Measurements from ENCODE around the gene MYCN.
"Not testable (repeated sequence)": the region's sequence is repeated elsewhere in the genome, so short reads cannot be mapped to it uniquely, and the experiment has no call there.

Gene MYCN

GRCh38 chr2:15942711-15943345 lies 2.5 kb downstream of the MYCN start:
- peak overlapping the region; percentile 88 for H3K4me3 ChIP-seq (ENCODE audit: low read depth, low read length)

DNA sequence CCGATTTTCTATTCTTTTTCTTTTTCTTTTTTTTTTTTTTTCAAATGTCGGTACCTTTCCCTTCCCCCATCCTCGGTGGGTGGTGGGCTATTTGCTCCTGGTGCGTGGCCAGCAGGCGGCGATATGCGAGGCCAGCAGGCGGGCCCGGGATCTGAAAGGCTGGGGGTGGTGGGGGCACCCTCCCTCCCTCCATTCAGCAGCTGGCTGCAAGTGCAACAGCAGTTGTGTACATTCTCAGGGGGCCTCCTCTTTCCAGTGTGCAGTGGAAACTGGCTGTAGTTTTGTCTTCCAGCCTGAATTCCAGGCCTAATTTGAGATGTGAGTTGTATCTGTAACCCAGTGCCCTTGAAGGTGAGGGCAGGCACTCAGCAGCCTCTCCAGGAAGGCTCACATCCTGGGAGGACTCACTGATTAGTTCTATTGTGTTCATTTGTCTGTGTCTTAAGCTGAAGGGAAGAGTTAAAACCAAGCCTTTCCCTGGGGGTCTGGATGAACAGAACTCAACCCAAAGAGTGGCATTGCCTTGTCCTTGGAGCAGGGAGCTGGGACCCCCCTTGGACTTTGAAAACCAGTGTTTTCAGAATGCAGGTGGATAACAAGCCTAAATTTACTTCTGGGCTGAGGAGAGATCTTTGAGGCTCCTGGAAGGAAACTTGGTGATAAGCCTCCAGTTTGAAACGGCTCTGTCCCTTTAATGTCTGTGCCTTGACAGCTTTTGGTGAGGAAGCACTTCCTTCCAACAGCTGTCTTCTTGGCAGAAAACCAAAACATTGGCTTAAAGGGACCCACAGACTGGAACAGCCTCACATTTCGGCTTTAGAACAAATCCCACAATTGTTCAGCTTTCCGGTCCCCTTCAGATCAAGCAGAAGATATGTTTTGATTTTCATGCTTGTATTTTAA lies 3.3 kb downstream of the MYCN start:
- H3K4me3 ChIP-seq (ENCODE audit: low read depth, low read length), result peak overlapping the region; percentile 88

DNA sequence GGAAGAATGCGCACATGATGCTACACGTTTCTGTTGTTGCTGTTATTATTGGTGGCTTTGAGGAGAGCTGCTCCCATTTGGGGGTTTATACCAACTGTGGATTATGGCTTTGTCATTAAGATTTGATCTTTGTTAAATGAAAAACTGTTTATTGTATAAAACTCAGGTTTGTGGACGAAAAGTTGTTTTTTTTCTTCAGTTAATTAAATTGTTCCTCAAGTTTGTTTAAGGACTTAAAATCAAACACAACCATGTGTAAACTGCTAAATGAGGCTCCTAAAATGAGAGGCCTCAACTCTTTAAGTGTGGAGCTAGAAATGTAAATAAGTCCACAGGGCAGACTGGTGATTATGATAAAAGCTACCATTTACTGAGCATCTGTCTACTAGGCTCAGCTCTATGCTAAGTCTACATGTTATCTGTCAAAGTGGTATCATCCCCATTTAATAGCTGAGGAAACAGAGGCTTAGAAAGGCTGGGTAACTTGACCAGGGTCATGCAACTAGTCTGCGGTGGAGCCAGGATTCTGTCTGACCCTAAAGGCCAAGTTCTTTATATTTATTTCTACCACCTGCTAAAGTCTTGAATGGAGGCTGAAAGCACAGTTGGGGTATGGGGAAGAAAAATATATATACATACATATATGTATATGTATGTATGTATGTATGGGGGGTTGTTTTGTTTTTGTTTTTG lies 4.1 kb downstream of the MYCN start:
- peak overlapping the region; percentile 88 for H3K4me3 ChIP-seq (ENCODE audit: low read depth, low read length)

- no peak overlapping the region for H3K4me3 ChIP-seq (ENCODE audit: low read depth, low read length)
Observed at GRCh38 chr2:15945909-15946705, 5.8 kb downstream of the MYCN start.

DNA sequence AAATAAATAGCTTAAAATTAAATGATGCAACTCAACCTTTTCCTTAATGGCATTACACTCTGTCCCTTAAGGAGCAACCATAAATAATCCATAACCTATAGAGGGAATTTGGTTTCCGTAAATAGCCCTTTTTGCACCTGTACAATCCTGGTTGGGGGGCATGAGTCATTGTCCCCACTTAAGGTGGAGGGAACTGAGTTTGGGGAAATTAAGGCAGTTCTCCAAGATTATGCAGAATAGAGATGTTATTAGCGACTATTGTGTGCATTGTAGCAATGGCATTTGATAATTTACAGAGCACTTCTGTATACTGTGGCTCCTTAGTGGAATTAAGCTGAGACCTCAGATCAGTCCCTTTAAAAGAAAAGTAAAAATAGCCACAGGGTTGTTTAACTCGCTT lies 6.6 kb downstream of the MYCN start:
- no peak overlapping the region for H3K4me3 ChIP-seq (ENCODE audit: low read depth, low read length)

DNA sequence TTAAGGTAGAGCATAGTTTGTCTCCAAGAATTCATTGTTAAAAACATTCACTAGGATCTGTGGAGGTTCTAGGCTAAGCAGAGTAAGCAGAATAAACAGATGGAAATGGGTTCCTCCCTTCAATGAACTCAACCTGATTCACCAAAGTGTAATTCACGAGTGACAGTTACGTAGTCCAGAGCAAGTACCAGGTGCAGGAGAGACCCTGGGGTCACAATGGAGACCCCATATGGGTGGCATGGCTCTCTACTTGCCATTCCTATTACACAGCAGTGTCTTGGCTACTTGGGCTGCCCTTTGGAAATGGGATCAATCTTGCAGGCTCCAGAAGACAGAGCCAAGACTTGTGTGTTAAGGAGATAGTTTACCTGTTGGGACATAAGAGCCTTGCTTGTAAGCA lies 7.1 kb downstream of the MYCN start:
- H3K4me3 ChIP-seq (ENCODE audit: low read depth, low read length), result no peak overlapping the region

GRCh38 chr2:15948704-15948957 lies 8.3 kb downstream of the MYCN start:
- no peak overlapping the region for H3K4me3 ChIP-seq (ENCODE audit: low read depth, low read length)

- no peak overlapping the region for H3K4me3 ChIP-seq (ENCODE audit: low read depth, low read length)
Observed at GRCh38 chr2:15949126-15949525, 8.8 kb downstream of the MYCN start.

GRCh38 chr2:15949551-15949950 lies 9.2 kb downstream of the MYCN start:
- no peak overlapping the region for H3K4me3 ChIP-seq (ENCODE audit: low read depth, low read length)

GRCh38 chr2:15950088-15950952 lies 10.0 kb downstream of the MYCN start:
- H3K4me3 ChIP-seq (ENCODE audit: low read depth, low read length), result no peak overlapping the region

DNA sequence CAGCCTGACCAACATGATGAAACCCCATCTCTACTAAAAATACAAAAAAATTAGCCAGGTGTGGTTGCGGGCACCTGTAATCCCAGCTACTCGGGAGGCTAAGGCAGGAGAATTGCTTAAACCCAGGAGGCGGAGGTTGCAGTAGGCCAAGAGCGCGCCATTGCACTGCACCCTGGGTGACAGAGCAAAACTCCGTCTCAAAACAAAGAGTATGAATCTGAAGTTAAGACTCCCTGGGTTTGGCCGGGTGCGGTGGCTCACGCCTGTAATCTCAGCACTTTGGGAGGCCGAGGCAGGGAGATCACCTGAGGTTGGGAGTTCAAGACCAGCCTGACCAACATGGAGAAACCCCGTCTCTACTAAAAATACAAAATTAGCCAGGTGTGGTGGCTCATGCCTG lies 11.6 kb downstream of the MYCN start:
- not testable (repeated sequence) for H3K4me3 ChIP-seq (ENCODE audit: low read depth, low read length)

DNA sequence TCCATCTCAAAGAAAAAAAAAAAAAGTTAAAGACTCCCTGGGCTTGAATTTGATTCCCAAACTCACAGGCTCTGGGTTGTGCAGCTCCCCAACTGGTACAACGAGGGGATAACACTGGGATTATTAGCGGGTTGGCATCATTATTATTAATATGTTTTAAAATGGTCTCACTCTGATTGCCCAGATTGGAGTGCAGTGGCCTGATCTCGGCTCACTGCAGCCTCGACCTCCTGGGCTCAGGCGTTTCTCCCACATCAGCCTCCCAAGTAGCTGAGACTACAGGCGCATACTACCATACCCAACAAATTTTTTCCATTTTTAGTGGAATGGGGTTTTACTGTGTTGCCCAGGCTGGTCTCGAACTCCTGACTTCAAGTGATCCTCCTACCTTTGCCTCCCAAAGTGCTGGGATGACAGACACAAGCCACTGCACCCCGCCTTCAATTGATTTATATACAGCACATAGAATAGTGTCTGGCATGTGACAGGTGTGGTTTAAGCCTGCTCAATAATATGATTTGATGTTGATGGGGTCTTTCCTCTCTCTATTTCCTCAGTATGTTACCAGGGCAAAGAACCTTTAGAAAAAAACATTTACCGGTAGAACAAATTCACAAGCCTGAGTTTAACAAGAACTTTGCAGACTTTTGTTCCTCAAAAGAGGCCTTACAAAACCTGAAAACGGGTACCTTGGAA lies 12.2 kb downstream of the MYCN start:
- no peak overlapping the region for H3K4me3 ChIP-seq (ENCODE audit: low read depth, low read length)

DNA sequence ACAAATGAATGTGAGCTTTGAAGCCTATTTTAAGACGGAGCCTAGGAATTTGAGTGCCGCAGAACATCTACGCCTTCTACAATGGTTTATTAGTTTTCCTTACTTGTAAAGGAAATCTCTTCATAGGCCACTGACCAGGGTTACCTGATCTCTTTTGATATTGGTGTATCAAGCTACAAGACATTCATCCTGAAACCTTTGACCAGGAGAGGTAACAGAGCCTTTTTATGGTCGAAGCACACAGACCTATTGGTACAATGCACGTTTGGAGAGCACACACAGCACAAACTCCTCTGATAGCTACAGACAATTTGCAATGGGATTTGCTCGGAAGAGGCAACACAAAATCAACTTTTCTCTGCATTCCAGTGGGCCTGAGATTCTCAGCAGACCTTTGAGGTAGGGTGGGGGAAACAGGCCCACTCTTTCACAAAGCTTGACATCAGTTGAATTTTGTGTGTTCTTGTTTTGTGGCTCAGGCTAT lies 12.8 kb downstream of the MYCN start:
- H3K4me3 ChIP-seq (ENCODE audit: low read depth, low read length), result no peak overlapping the region

DNA sequence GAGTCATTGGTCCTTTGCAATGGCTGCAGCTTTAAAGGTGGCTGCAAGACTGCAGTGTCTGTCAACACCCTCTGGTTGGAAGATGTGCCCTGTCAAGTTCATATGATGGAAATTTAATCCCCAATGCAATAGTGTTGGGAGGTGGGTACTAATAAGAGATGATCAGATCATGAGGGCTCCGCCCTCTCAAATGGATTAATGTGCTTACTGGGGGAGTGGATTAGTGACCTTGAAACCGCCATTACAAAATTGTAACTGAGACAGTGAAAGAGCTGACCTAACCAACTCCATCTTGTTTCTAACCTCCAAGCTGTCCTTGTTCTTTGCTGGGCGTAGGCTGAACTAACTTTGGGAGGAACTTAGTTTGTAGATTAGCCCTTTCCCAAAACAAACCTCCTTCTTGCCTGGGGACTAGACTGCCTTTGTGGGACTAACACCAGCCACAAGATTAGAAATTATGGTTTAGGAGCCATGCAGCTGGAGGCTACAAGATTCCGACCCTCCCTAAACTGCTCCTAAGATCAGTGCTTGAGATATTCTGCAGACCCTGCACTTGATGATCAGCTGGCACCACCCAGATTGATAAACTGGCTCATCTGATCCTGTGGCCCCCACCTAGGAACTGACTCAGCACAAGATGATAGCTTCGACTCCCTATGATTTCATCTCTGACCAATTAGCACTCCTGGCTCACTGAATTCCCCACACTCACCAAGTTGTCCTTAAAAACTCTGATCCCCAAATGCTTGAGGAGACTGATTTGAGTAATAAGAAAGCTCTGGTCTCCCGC lies 13.7 kb downstream of the MYCN start:
- no peak overlapping the region for H3K4me3 ChIP-seq (ENCODE audit: low read depth, low read length)

DNA sequence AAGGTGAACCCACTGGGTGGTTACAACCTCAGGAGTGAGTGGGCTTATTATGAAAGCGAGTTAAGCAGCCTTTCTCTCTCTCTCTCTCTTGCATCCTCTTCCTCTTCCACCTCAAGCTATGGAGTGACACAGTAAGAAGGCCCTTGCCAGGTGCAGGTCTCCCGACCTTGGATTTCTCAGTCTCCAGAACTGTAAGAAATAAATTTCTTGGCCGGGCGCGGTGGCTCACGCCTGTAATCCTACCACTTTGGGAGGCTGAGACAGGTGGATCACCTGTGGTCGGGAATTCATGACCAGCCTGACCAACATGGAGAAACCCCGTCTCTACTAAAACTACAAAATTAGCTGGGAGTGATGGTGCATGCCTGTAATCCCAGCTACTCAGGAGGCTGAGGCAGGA lies 14.4 kb downstream of the MYCN start:
- no peak overlapping the region for H3K4me3 ChIP-seq (ENCODE audit: low read depth, low read length)

DNA sequence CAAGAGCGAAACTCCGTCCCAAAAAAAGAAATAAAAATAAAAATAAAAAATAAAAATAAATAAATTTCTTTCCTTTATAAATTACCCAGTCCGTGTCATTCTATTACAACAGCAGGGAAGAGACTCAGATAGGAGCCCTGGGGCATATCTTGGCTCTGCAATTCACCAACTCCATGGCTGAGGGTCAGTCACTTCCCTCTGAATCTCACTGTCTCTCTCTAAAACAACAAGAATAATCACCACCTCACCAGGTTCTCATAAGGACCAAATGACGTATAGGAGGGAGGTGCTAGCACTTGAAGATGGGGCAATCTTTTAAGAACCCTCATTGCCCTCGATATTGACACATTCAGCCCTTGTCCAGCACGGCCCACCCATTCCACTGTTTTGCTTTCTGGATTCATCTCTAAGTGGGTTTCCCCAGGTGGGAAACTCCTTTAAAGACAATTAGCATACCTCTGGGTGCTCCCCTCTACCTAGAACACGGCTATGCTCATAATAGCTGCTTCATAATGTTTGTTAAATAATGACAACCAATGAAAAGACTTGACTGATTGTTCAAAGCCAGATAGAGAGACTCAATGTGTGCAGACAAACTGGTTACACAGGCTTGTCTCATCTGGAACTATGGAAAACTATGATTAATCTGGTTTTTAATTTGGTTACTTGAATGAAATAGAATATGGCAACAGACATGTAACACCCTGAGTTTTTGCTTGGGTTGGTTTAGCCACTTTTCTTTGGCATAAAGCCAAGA lies 15.1 kb downstream of the MYCN start:
- H3K4me3 ChIP-seq (ENCODE audit: low read depth, low read length), result no peak overlapping the region

DNA sequence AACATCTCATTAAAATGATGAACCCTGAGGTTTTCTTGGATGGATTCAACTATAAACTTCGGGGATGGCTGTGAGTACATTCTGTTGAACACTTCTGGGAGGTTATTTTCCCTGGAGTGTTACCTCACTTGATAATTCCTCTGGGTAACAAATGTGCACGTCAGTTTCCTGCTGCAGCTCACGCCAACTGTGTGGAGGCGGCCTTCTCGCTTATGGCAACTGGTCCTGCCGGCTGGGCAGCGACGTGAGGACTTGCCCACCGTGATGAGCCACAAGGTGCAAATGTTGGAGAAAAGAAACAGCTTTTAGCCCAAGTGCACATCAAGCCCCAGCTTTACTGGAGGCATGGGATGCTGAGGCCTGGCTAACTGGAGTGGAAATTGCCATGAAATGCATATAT lies 15.9 kb downstream of the MYCN start:
- no peak overlapping the region for H3K4me3 ChIP-seq (ENCODE audit: low read depth, low read length)

Data from iPS-11a (cell line).